Measurements from ENCODE around the gene DYNC1I1. TPM values are rescaled to one million over a fixed set of nuclear protein-coding genes. Genes with fewer than 3 reads are reported as not detected.

DYNC1I1 gene
- total RNA-seq = under 1 TPM; 0.28 to 0.67 TPM
- polyA plus RNA-seq = under 1 TPM; 0.30 to 0.49 TPM

- 2% methylated on average over 49 of the region's 49 CpGs for WGBS
- peak; percentile 68 for DNase-seq (ENCODE audit: low spot score)
- Histone ChIP-seq H3K27me3 (ENCODE audit: control insufficient read depth in 4 of 4, insufficient read depth in 4 of 4, low read length in 3 of 4) (no peaks in the 10 kb centered on the region), H3K4me1 (ENCODE audit: control insufficient read depth in 4 of 4, insufficient read depth in 4 of 4, low read length in 3 of 4) (peaks cover 2 to 10% (median 10%) of the 10 kb centered on the region in 4 donors), H3K36me3 (ENCODE audit: control insufficient read depth in 4 of 4, insufficient read depth in 3 of 4, low read depth in 1 of 4, low read length in 3 of 4) (no peaks in the 10 kb centered on the region), H3K9me3 (ENCODE audit: control insufficient read depth in 4 of 4, low read length in 3 of 4) (no peaks in the 10 kb centered on the region), H3K9ac (ENCODE audit: low read depth in 1 of 2, low read length in 2 of 2) (no peak within 1 kb of the TSS), H3K27ac (ENCODE audit: low read depth in 1 of 2, low read length in 2 of 2) (no peak within 1 kb of the TSS), H3K4me3 (ENCODE audit: low read depth in 1 of 3, low read length in 3 of 3) (peak within 1 kb of the TSS; percentile 26 to 72 (median 64))
- TF ChIP-seq YY1 (IDR thresholded peaks at IDR 0.05) (no peak), CTCF (IDR thresholded peaks at IDR 0.05; ENCODE audit: low read depth, low read length, missing input control) (no peak), HNF4G (IDR thresholded peaks at IDR 0.05) (no peak), RXRA (IDR thresholded peaks at IDR 0.05) (no peak), FOXA1 (IDR thresholded peaks at IDR 0.05) (no peak), REST (IDR thresholded peaks at IDR 0.05) (no peak), NR2F2 (IDR thresholded peaks at IDR 0.05) (no peak)
Measured at GRCh38 chr7:95772298-95772770, at the start of gene DYNC1I1. TSS of gene DYNC1I1 (plus strand) at chr7:95772554. CDS start at chr7:95804730, 32,176 bp downstream.

GRCh38 chr7:95723583-95724180 is 48.7 kb upstream of the DYNC1I1 start:
- TF ChIP-seq TAF1 (conservative IDR thresholded peaks at IDR 0.05) (no peak), FOXA1 (IDR thresholded peaks at IDR 0.05) (no peak), HNF4G (IDR thresholded peaks at IDR 0.05) (no peak), GABPA (IDR thresholded peaks at IDR 0.05 in 1 of 2, conservative IDR thresholded peaks at IDR 0.05 in 1 of 2) (no peak), HNF4A (conservative IDR thresholded peaks at IDR 0.05) (no peak), ATF3 (IDR thresholded peaks at IDR 0.05) (no peak), JUND (IDR thresholded peaks at IDR 0.05) (no peak), FOXA2 (IDR thresholded peaks at IDR 0.05) (no peak), CTCF (IDR thresholded peaks at IDR 0.05; ENCODE audit: low read depth, low read length, missing input control) (peak; percentile 63), RAD21 (IDR thresholded peaks at IDR 0.05) (peak; percentile 93 to 96)
- peaks cover 0 to 6% (median 0%) of the 10 kb centered on the region in 4 donors for H3K27me3 ChIP-seq (ENCODE audit: control insufficient read depth in 4 of 4, insufficient read depth in 4 of 4, low read length in 3 of 4)
- no peak for DNase-seq (ENCODE audit: low spot score)
- no peak overlapping the region for H3K4me3 ChIP-seq (ENCODE audit: low read depth in 1 of 3, low read length in 3 of 3)
- H3K9ac ChIP-seq (ENCODE audit: low read depth in 1 of 2, low read length in 2 of 2) = no peak overlapping the region
- no peaks in the 10 kb centered on the region for H3K36me3 ChIP-seq (ENCODE audit: control insufficient read depth in 4 of 4, insufficient read depth in 3 of 4, low read depth in 1 of 4, low read length in 3 of 4)
- H3K27ac ChIP-seq (ENCODE audit: low read depth in 1 of 2, low read length in 2 of 2) = no peak overlapping the region
- H3K9me3 ChIP-seq (ENCODE audit: control insufficient read depth in 4 of 4, low read length in 3 of 4) = no peaks in the 10 kb centered on the region
- peaks cover 0 to 10% (median 3%) of the 10 kb centered on the region in 4 donors for H3K4me1 ChIP-seq (ENCODE audit: control insufficient read depth in 4 of 4, insufficient read depth in 4 of 4, low read length in 3 of 4)
- 6% methylated on average over 2 of the region's 2 CpGs for whole genome bisulfite sequencing
